ENCODE results near the gene LY9. TPM values are rescaled to one million over a fixed set of nuclear protein-coding genes. Genes with fewer than 3 reads are reported as not detected.

The LY9 gene
- total and polyA plus RNA-seq, 2 of the 13 experiments (the other 11 are each of a cell fraction or from before 2014, with no cell fraction given): not detected

- Histone ChIP-seq H3K79me2 (ENCODE audit: insufficient read depth, low read length) (no peaks in the 10 kb centered on the region), H3K36me3 (replicated peaks in 1 of 2; ENCODE audit: control insufficient read depth in 1 of 2, insufficient read depth in 2 of 2, low read length in 2 of 2) (no peaks in the 10 kb centered on the region), H3K4me2 (ENCODE audit: low read depth, low read length) (no peak overlapping the region), H3K9me3 (ENCODE audit: low read length) (no peaks in the 10 kb centered on the region), H3K9ac (ENCODE audit: insufficient read depth, low read depth, low read length) (no peak overlapping the region), H3K4me3 (replicated peaks in 1 of 3; ENCODE audit: insufficient read depth in 1 of 3, low read depth in 2 of 3, low read length in 3 of 3) (no peak overlapping the region), H4K20me1 (ENCODE audit: insufficient read depth, low read length) (no peaks in the 10 kb centered on the region), H3K4me1 (ENCODE audit: insufficient read depth, low read length) (no peaks in the 10 kb centered on the region), H2AFZ (ENCODE audit: low read length) (no peak overlapping the region), H3K27me3 (ENCODE audit: control insufficient read depth in 1 of 2, insufficient read depth in 2 of 2, low read length in 2 of 2) (peaks cover 2 to 4% of the 10 kb centered on the region in 2 experiments; a peak in 3 of 5 replicates), H3K27ac (ENCODE audit: extremely low read length, insufficient read depth, low read length) (no peak overlapping the region)
- in situ Hi-C loops (cut with HindIII; ENCODE audit: extremely low pct_ligation_motif_present, low pct_unique_long_range_greater_than_20kb): no loop called here
- no peak for FAIRE-seq
- CTCF ChIA-PET (ENCODE audit: low intra/inter-chr PET ratio, low total read pairs): no interaction called here
- TF ChIP-seq ATM (IDR thresholded peaks at IDR 0.05; ENCODE audit: borderline replicate concordance) (no peak), ZNF468 (CRISPR knock-in tag; IDR thresholded peaks at IDR 0.05) (no peak), DBP (CRISPR knock-in tag; IDR thresholded peaks at IDR 0.05; ENCODE audit: not compliant biosample characterization) (no peak), ZNF460 (CRISPR knock-in tag; IDR thresholded peaks at IDR 0.05; ENCODE audit: borderline replicate concordance) (no peak), GABPB1 (CRISPR knock-in tag; IDR thresholded peaks at IDR 0.05) (no peak), GABPA (IDR thresholded peaks at IDR 0.05; ENCODE audit: low read depth, low read length) (no peak), GABPA (CRISPR knock-in tag; IDR thresholded peaks at IDR 0.05; ENCODE audit: low read depth) (no peak), ZNF766 (CRISPR knock-in tag; IDR thresholded peaks at IDR 0.05; ENCODE audit: borderline replicate concordance) (no peak), BCL3 (CRISPR knock-in tag; IDR thresholded peaks at IDR 0.05) (no peak)
- intact Hi-C loops (cut with micrococcal nuclease; ENCODE audit: unreplicated experiment): no loop called here
- BruUV-seq (replicated peaks): no TSS peak
- 11% methylated on average over 7 of the region's 7 CpGs for WGBS (ENCODE audit: low lambda C conversion rate)
- DNase-seq (ENCODE audit: low spot score): no peak
- no peak for ATAC-seq
- POLR2A ChIA-PET: no interaction called here
Measured at GRCh38 chr1:160746836-160747500, 49.0 kb upstream of the LY9 start.

Measured in HepG2 (cell line).